Peyer's patch (tissue), 4 donors: ENCODE measurements around the gene FMNL2. TPM values are rescaled to one million over a fixed set of nuclear protein-coding genes. Genes with fewer than 3 reads are reported as not detected.

Experiments
- DNase-seq, 3 donors: peaks; one replicate each; pipeline ENCODE4 v3.0.0-alpha.2; 2017 to 2019
- H3K27ac ChIP-seq, 4 donors: fragments of 200-600 bp; sonication (generic); one replicate each; pipeline ENCODE4 v1.5.1; 2016 to 2019
- H3K27me3 ChIP-seq, 2 donors: fragments of 200-600 bp; sonication (generic); one replicate each; pipeline ENCODE4 v1.5.1; 2019
- H3K36me3 ChIP-seq, 3 donors: fragments of 200-600 bp; sonication (generic); one replicate each; pipeline ENCODE4 v1.5.1; 2016 to 2019
- H3K4me1 ChIP-seq, 4 donors: fragments of 200-600 bp; sonication (generic); one replicate each; pipeline ENCODE4 v1.5.1; 2016 to 2019
- H3K4me3 ChIP-seq, 4 donors: fragments of 200-600 bp; sonication (generic); 1 replicate in 3 of 4; 2 replicates in 1 of 4; pipeline ENCODE4 v1.5.1; 2016 to 2019; ENCODE audit warnings: mild to moderate bottlenecking in 1 of 4
- H3K9me3 ChIP-seq, 4 donors: fragments of 200-600 bp; sonication (generic); one replicate each; pipeline ENCODE4 v1.5.1; 2016 to 2019; ENCODE audit warnings: mild to moderate bottlenecking in 1 of 4
- CTCF ChIP-seq, 6 experiments: fragments of 450-650 bp in 4 of 6; fragments of 200-600 bp in 2 of 6; sonication (generic) in 1 of 6; IDR thresholded peaks; one replicate each; pipeline ENCODE4 v1.5.1; 2017 to 2019; ENCODE audit warnings: antibody characterized with exemption in 6 of 6, mild to moderate bottlenecking in 3 of 6, moderate library complexity in 1 of 6
- POLR2A ChIP-seq, 2 donors: fragments of 450-650 bp; IDR thresholded peaks; one replicate each; pipeline ENCODE4 v1.5.1; 2017; ENCODE audit warnings: antibody characterized with exemption in 2 of 2, mild to moderate bottlenecking in 2 of 2, moderate library complexity in 2 of 2
- small RNA-seq, 2 donors: library from RNA; depleted of rRNA; stranded (forward); fragments of <200 nt; gene quantifications; one replicate each; pipeline ENCODE3, GENCODE V24; 2016
- total RNA-seq, 4 donors: library from RNA; depleted of rRNA; stranded (reverse); fragments of >200 nt; gene quantifications; one replicate each; pipeline ENCODE4 v1.1.0, GENCODE V29; 2016

The FMNL2 gene
- total RNA-seq, 4 donors from 2014 or later = 7.5 to 52.0 (median 17.1) TPM

- H3K36me3 ChIP-seq = peaks cover 0 to 16% (median 0%) of the 10 kb centered on the region in 3 donors
- no peak overlapping the region for H3K27ac ChIP-seq
- peaks cover 0 to 3% (median 0%) of the 10 kb centered on the region in 4 donors for H3K4me1 ChIP-seq
- no peak overlapping the region for H3K4me3 ChIP-seq
- TF ChIP-seq POLR2A (IDR thresholded peaks at IDR 0.05) = no peak
- TF ChIP-seq CTCF (IDR thresholded peaks at IDR 0.05) = no peak
- H3K27me3 ChIP-seq = no peaks in the 10 kb centered on the region
- no peak for DNase-seq
- no peaks in the 10 kb centered on the region for H3K9me3 ChIP-seq
Measured at GRCh38 chr2:152693033-152693432, 358.1 kb downstream of the FMNL2 start.

- Histone ChIP-seq H3K4me1 (peaks cover 0 to 3% (median 0%) of the 10 kb centered on the region in 4 donors), H3K4me3 (peak overlapping the region in 3 of 4 donors; percentile 8 to 34 (median 33)), H3K9me3 (no peaks in the 10 kb centered on the region), H3K27ac (peak overlapping the region in 2 of 4 donors; percentile 17 to 29), H3K36me3 (peaks cover 0 to 16% (median 0%) of the 10 kb centered on the region in 3 donors), H3K27me3 (no peaks in the 10 kb centered on the region)
- TF ChIP-seq CTCF (IDR thresholded peaks at IDR 0.05) (no peak), POLR2A (IDR thresholded peaks at IDR 0.05) (no peak)
- DNase-seq = no peak
Measured at GRCh38 chr2:152694161-152694661, 359.2 kb downstream of the FMNL2 start.

- H3K36me3 ChIP-seq = peaks cover 0 to 16% (median 0%) of the 10 kb centered on the region in 3 donors
- no peak overlapping the region for H3K4me3 ChIP-seq
- H3K4me1 ChIP-seq = peaks cover 0 to 3% (median 0%) of the 10 kb centered on the region in 4 donors
- no peaks in the 10 kb centered on the region for H3K27me3 ChIP-seq
- TF ChIP-seq CTCF (IDR thresholded peaks at IDR 0.05) (no peak), POLR2A (IDR thresholded peaks at IDR 0.05) (no peak)
- DNase-seq = no peak
- H3K9me3 ChIP-seq = no peaks in the 10 kb centered on the region
- H3K27ac ChIP-seq = no peak overlapping the region
Measured at GRCh38 chr2:152695763-152696162, 360.8 kb downstream of the FMNL2 start.

- Histone ChIP-seq H3K9me3 (no peaks in the 10 kb centered on the region), H3K27me3 (no peaks in the 10 kb centered on the region), H3K4me3 (no peak overlapping the region), H3K36me3 (peaks cover 0 to 17% (median 0%) of the 10 kb centered on the region in 3 donors), H3K27ac (no peak overlapping the region), H3K4me1 (peaks cover 0 to 3% (median 0%) of the 10 kb centered on the region in 4 donors)
- DNase-seq = no peak
- TF ChIP-seq CTCF (IDR thresholded peaks at IDR 0.05) = no peak
- TF ChIP-seq POLR2A (IDR thresholded peaks at IDR 0.05) = no peak
Measured at GRCh38 chr2:152696476-152696875, 361.5 kb downstream of the FMNL2 start.

Small RNA genes within 50 kb of the gene (small RNA-seq; reads per million reads assigned to genes)
- gene AC012443.1 = 0 reads per million in 2 donors

Other genes starting within 250 kb of the FMNL2 start
- 1 to 10 TPM in 3 of 4 donors, under 1 TPM in 1; 0.88 to 4.6 (median 2.6) TPM for gene CACNB4, start 236.1 kb upstream of the FMNL2 start, total RNA-seq
- 10 to 100 TPM; 29.7 to 46.2 (median 36.8) TPM for gene STAM2, start 159.4 kb upstream of the FMNL2 start, total RNA-seq